Muscle of leg (tissue), 11 donors: ENCODE data around the gene TEAD1. TPM values are rescaled to one million over a fixed set of nuclear protein-coding genes. Genes with fewer than 3 reads are reported as not detected.

ENCODE experiments used
- DNase-seq: peaks from one replicate; pipeline ENCODE4 v3.0.0; 2013
- H3K27ac ChIP-seq: one replicate; pipeline ENCODE4 v1.5.1; 2013; ENCODE audit warnings: mild to moderate bottlenecking, low read length, control low read depth
- H3K27me3 ChIP-seq: one replicate; pipeline ENCODE4 v1.6.1; 2013; ENCODE audit warnings: low read length; ENCODE audit not compliant: control insufficient read depth, insufficient read depth
- H3K36me3 ChIP-seq: one replicate; pipeline ENCODE4 v1.6.1; 2013; ENCODE audit warnings: low read length; ENCODE audit not compliant: control insufficient read depth, insufficient read depth
- H3K4me1 ChIP-seq: one replicate; pipeline ENCODE4 v1.6.1; 2013; ENCODE audit warnings: low read length; ENCODE audit not compliant: control insufficient read depth, insufficient read depth
- H3K4me3 ChIP-seq: one replicate; pipeline ENCODE4 v1.5.1; 2013; ENCODE audit warnings: low read length, control low read depth
- H3K9me3 ChIP-seq: replicated peaks from 2 replicates; pipeline ENCODE4 v1.6.1; 2013; ENCODE audit warnings: low read depth, low read length; ENCODE audit not compliant: control insufficient read depth
- WGBS: methylation state at CpG from one replicate; pipeline ENCODE4 v1.1.5; 2013; ENCODE audit warnings: missing lambda C conversion rate; ENCODE audit not compliant: insufficient coverage; 5-methylcytosine and 5-hydroxymethylcytosine counted together
- polyA plus RNA-seq, 8 donors: library from polyadenylated mRNA; unstranded; fragments of 120-200 nt; gene quantifications; one replicate each; pipeline versions ENCODE4 v1.2.1 to v1.2.3, GENCODE V29; 2013; ENCODE audit warnings: inconsistent platforms in 1 of 8, low replicate concordance in 1 of 8; ENCODE audit not compliant: insufficient read length in 8 of 8, insufficient read depth in 1 of 8
- total RNA-seq: library from RNA; stranded (reverse); fragments of 120-200 nt; gene quantifications from one replicate; pipeline ENCODE4 v1.2.4, GENCODE V29; 2013

Gene TEAD1
- total and polyA plus RNA-seq, 9 donors: 53.9 to 104 (median 81.5) TPM

DNA sequence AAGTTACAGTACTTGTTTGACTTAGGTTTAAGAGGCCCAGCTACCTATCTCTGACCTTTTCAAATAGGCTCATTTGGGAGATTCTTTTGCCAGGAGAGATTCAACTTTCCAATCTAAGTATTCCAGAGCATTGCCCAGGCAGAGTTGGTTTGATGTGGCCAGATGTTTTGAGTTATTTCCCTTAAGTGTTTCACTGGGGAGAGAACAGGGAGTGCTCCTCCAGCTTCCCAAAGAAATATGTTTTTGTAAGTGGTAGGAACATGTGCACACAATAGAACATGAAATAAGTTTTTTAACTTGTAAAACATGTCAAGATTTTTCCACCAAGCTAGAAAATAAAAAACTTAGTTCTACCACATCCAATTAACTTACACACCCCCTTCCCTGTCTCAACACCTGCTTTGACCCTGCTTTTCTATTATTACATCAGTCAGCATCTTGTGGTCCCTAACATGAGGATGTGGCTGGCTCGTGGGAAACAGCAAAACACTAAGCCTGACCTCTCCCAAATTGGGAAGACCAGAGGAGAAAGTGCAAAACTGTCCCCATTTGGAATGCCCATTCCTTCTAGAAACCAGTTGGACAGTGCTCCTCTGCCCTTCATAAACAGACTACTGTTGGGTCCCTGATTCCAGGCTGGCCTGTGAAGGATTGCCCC is 264.5 kb downstream of the TEAD1 start:
- H3K27ac ChIP-seq: no peak overlapping the region
- peaks cover 2% of the 10 kb centered on the region for H3K4me1 ChIP-seq
- peak; percentile 35 for DNase-seq
- no peak overlapping the region for H3K4me3 ChIP-seq
- no peaks in the 10 kb centered on the region for H3K27me3 ChIP-seq
- no CpG with 5 or more reads among the region's 1 CpG for WGBS
- H3K36me3 ChIP-seq: peaks cover 31% of the 10 kb centered on the region
- no peaks in the 10 kb centered on the region for H3K9me3 ChIP-seq

DNA sequence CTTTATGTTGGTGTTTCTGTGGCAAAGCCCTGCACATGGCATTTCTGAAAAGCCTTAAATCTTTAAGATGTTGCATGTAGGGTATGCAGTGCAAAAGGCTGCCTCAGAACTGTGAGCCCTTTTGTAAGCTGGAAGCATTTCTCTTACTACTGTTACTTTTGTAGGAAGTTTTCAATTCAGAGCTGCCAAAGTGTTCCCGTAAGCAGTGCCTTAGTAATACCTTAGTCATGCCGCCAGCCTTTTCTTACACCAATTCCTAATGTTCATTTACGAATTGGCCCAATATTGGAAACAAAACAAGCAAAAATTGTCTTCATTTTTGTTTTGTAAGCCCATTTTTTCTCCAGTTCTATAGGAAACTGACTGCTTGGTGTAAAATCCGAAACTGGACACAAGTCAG is 267.4 kb downstream of the TEAD1 start:
- 92% methylated on average over 2 of the region's 4 CpGs for WGBS
- H3K4me1 ChIP-seq: peaks cover 2% of the 10 kb centered on the region
- H3K27me3 ChIP-seq: no peaks in the 10 kb centered on the region
- peaks cover 25% of the 10 kb centered on the region for H3K36me3 ChIP-seq
- no peaks in the 10 kb centered on the region for H3K9me3 ChIP-seq
- DNase-seq: no peak
- no peak overlapping the region for H3K27ac ChIP-seq
- H3K4me3 ChIP-seq: no peak overlapping the region

DNA sequence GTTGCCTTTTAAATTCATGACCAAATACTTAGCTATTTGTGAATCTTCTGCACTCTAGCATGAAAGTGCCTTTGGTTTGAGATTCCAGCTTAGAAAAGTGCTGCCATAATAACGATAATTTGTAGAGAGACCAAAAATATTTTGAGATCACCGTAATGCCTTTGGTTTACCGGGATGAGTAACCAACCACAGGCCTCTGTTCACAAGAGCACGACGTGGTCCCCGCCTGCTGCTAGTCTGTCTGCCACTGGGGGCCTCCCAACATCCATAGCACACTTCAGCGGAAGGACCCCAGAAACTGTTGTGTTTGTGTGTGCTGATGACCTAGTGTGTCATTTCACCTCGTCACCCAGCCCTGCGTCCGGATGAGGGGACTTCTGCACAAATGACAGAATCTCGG is 267.9 kb downstream of the TEAD1 start:
- WGBS: 88% methylated on average over 9 of the region's 11 CpGs
- Histone ChIP-seq H3K4me3 (no peak overlapping the region), H3K4me1 (peaks cover 2% of the 10 kb centered on the region), H3K27me3 (no peaks in the 10 kb centered on the region), H3K27ac (no peak overlapping the region), H3K9me3 (peaks cover 2% of the 10 kb centered on the region), H3K36me3 (peaks cover 25% of the 10 kb centered on the region)
- no peak for DNase-seq

DNA sequence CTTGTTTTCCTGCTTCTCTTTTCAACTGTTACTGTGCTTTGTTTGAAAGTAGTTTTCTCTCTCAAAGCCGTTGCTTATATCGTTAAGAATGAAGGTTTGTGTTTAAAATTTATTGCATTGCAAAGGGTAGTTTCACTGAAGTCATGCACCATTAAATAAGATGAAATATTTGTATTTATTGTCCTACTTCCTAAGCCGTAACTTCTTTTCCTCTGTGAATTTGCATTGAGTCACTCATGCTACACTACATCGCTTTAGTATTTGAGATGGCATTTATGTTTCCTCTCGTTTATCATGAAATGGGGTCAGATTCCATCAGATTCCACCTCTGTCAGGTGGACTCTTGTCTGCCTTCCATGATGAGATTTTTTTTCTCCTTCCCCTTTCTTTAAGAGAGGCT is 269.1 kb downstream of the TEAD1 start:
- H3K27ac ChIP-seq: no peak overlapping the region
- WGBS: no CpG with 5 or more reads among the region's 5 CpGs
- H3K36me3 ChIP-seq: peaks cover 25% of the 10 kb centered on the region
- H3K4me3 ChIP-seq: no peak overlapping the region
- peaks cover 2% of the 10 kb centered on the region for H3K4me1 ChIP-seq
- peaks cover 2% of the 10 kb centered on the region for H3K9me3 ChIP-seq
- H3K27me3 ChIP-seq: no peaks in the 10 kb centered on the region
- DNase-seq: no peak

DNA sequence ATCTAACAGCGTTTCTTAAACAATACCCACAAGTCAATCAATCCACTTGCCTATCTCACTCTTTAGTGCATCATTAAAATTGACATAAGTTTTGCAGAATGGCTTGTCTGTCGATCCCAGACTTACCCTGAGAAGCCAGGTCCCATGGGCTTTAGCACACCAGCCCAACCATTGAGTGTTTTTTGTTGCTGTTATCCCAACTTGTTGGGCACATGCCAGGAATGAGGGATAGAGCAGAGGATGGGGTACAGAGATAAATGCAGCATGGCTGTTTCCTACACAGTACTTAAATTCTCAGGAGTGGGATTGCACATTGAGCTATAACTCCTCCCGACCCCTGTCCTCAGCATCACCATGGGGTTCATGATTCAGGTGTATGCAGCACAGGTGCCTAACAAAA is 270.7 kb downstream of the TEAD1 start:
- no peaks in the 10 kb centered on the region for H3K27me3 ChIP-seq
- H3K9me3 ChIP-seq: peaks cover 2% of the 10 kb centered on the region
- no peak for DNase-seq
- no peak overlapping the region for H3K4me3 ChIP-seq
- WGBS: no CpG with 5 or more reads among the region's 3 CpGs
- no peak overlapping the region for H3K27ac ChIP-seq
- H3K4me1 ChIP-seq: no peaks in the 10 kb centered on the region
- peaks cover 12% of the 10 kb centered on the region for H3K36me3 ChIP-seq

DNA sequence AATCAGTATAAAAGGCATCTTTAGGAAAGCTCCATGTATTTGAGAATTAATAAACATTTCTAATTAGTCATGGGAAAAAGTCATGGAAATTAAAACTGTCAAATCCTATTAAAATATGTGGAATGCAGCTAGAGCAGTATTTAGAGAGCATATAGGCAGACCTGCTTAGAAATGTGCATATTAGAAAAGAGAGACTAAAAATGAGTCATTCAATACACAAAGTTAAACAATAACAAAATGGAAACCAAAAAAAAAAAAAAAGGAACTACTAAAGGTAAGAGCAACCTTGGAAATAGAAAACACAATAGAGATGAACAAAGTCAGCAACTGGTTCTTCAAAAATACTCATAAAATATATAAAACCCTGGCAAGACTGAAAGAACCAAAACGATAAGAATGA is 275.2 kb downstream of the TEAD1 start:
- Histone ChIP-seq H3K4me3 (no peak overlapping the region), H3K27ac (no peak overlapping the region), H3K27me3 (no peaks in the 10 kb centered on the region), H3K36me3 (no peaks in the 10 kb centered on the region), H3K9me3 (peaks cover 6% of the 10 kb centered on the region), H3K4me1 (no peaks in the 10 kb centered on the region)
- no CpG with 5 or more reads among the region's 1 CpG for WGBS
- no peak for DNase-seq

DNA sequence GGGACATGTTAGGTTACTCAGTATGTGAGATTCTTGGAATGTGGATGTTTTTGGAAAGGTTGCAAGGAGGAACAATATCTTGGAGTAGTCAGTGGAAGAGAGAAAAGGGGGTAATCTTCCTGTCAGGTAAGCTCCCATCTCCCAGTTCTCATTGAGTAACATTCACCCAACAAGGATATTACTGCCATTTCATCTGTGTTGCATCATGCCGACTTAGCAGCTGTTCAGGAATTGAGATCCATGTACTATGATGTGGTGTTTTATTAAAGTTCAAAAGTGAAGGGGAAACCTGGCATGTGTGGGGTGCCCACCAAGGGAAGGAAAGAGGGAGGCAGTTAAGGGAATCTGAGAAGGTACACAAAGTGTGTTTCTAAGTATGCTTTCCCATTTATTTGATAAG is 276.4 kb downstream of the TEAD1 start:
- H3K4me3 ChIP-seq: no peak overlapping the region
- H3K27me3 ChIP-seq: no peaks in the 10 kb centered on the region
- peaks cover 6% of the 10 kb centered on the region for H3K9me3 ChIP-seq
- no peak overlapping the region for H3K27ac ChIP-seq
- no peaks in the 10 kb centered on the region for H3K4me1 ChIP-seq
- DNase-seq: no peak
- 100% methylated on average over 1 of the region's 1 CpG for WGBS
- H3K36me3 ChIP-seq: no peaks in the 10 kb centered on the region

DNA sequence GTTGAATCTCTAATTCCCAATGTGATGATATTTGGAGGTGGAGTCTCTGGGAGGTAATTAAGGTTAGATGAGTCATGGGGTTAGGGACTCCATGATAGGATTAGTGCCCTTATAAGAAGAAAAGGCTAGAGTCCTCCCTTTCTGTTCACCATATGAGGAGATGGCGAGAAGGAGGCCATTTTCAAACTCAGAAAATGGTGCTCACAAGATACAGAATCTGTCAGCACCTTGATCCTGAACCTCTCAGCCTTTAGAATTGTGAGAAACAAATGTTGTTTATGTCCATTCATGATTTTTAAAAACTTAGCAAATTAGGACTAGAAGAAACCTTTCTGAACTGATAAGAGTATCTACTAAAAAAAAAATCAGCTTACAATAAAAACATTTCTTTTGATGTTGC is 277.2 kb downstream of the TEAD1 start:
- Histone ChIP-seq H3K36me3 (no peaks in the 10 kb centered on the region), H3K27me3 (no peaks in the 10 kb centered on the region), H3K9me3 (peaks cover 6% of the 10 kb centered on the region), H3K4me1 (no peaks in the 10 kb centered on the region), H3K27ac (no peak overlapping the region), H3K4me3 (no peak overlapping the region)
- no peak for DNase-seq
- WGBS: no CpG with 5 or more reads among the region's 1 CpG

DNA sequence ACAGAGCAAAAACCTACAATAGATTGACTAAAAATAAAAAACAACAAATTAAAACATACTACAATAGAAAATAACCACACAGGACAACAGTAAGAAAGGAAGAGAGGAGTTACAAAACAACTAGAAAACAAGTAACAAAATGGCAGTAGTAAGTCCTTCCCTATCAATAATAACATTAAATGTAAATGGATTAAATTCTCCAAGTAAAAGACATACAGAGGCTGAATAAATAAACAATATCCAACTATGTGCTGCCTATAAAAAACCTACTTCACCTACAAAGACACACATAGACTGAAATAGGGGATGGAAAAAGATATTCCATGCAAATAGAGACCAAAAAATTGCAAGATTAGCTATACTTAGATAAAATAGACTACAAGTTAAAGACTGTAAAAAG is 277.9 kb downstream of the TEAD1 start:
- Histone ChIP-seq H3K27me3 (no peaks in the 10 kb centered on the region), H3K9me3 (peaks cover 4% of the 10 kb centered on the region), H3K4me3 (no peak overlapping the region), H3K36me3 (no peaks in the 10 kb centered on the region), H3K27ac (no peak overlapping the region), H3K4me1 (no peaks in the 10 kb centered on the region)
- DNase-seq: no peak

DNA sequence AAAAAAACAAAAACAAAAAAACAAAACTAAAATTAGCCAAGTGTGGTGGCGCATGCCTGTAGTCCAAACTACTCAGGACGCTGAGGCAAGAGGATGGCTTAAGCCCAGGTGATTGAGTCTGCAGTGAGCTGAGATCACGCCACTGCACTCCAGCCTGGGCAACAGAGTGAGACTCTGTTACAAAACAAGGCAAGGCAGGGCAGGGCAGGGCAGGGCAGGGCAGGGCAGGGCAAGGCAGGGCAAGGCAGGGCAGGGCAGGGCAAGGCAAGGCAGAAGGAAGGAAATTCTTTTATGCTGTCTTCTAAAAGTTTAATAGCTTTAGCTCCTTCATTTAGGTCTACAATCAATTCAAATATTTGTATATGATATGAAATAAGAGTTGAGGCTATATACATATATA is 284.8 kb downstream of the TEAD1 start:
- no peaks in the 10 kb centered on the region for H3K36me3 ChIP-seq
- peaks cover under 1% of the 10 kb centered on the region for H3K9me3 ChIP-seq
- H3K27ac ChIP-seq: no peak overlapping the region
- no peaks in the 10 kb centered on the region for H3K4me1 ChIP-seq
- no peak overlapping the region for H3K4me3 ChIP-seq
- no peaks in the 10 kb centered on the region for H3K27me3 ChIP-seq
- 92% methylated on average over 2 of the region's 3 CpGs for WGBS
- DNase-seq: no peak

DNA sequence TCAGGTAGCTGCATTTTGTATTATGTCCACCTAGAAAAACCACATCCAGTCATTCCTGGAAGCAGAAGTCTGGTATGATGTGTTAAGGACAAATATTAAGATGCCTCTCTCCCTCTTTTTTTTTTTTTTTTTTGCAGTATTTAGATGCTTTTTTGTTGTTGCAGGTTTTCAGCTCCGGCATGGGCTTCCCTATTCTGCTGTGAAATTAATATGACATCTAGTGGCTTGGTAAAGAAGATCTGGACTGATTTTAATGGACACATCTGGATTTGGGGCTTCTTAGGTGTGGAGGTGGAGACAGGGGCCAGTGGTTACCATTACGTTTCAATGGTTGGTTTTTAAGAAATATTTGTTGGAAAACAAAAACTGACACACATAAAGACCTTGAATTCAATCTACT is 287.4 kb downstream of the TEAD1 start:
- Histone ChIP-seq H3K27me3 (no peaks in the 10 kb centered on the region), H3K36me3 (no peaks in the 10 kb centered on the region), H3K9me3 (no peaks in the 10 kb centered on the region), H3K27ac (no peak overlapping the region), H3K4me1 (no peaks in the 10 kb centered on the region), H3K4me3 (no peak overlapping the region)
- WGBS: no CpG with 5 or more reads among the region's 2 CpGs
- peak; percentile 48 for DNase-seq
